Measurements from ENCODE around the gene MLF2. TPM values are rescaled to one million over a fixed set of nuclear protein-coding genes. Genes with fewer than 3 reads are reported as not detected.
A peak's percentile ranks its signal among the peaks of the same experiment; 100 is the strongest.

MLF2 gene
- total and polyA plus RNA-seq, 9 of the 15 experiments (the other 6 are each of a cell fraction or from before 2014, with no cell fraction given): 11.4 to 190 (median 139) TPM

DNA sequence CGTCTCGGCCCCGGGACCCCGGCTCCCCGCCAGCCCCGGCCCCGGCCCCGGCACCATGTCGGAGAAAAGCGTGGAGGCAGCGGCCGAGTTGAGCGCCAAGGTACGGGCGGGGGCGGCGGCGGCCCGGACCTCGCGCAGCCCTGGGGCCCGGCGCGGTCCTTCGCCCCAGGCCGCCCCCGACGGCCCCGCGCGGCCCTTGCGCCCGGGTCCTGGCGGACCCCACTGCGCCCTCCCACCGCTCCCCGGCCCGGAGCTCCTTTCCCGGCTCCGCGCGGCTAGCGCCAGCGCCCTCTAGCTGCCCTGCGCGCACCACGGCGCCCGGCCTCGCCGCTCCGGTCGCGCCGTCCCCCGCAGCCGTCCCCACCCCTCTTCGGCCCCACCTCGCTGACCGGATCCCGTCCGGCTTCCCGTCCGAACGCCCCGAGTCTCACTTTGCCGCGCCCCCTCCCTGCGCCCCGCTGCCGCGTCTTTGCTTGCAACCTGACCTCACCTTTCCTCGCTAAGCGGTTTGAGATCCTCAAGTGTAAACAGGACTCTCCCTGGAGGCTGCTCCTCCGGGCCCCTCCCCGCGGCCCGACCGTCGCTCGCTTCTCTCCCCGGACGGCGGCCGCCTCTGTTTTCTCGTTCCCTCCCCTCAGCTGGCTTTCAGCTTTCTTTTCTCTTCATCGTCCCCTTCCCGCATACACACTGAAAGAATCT is 13.9 kb upstream of the MLF2 start (continued):
- TF ChIP-seq, protein P1, sequence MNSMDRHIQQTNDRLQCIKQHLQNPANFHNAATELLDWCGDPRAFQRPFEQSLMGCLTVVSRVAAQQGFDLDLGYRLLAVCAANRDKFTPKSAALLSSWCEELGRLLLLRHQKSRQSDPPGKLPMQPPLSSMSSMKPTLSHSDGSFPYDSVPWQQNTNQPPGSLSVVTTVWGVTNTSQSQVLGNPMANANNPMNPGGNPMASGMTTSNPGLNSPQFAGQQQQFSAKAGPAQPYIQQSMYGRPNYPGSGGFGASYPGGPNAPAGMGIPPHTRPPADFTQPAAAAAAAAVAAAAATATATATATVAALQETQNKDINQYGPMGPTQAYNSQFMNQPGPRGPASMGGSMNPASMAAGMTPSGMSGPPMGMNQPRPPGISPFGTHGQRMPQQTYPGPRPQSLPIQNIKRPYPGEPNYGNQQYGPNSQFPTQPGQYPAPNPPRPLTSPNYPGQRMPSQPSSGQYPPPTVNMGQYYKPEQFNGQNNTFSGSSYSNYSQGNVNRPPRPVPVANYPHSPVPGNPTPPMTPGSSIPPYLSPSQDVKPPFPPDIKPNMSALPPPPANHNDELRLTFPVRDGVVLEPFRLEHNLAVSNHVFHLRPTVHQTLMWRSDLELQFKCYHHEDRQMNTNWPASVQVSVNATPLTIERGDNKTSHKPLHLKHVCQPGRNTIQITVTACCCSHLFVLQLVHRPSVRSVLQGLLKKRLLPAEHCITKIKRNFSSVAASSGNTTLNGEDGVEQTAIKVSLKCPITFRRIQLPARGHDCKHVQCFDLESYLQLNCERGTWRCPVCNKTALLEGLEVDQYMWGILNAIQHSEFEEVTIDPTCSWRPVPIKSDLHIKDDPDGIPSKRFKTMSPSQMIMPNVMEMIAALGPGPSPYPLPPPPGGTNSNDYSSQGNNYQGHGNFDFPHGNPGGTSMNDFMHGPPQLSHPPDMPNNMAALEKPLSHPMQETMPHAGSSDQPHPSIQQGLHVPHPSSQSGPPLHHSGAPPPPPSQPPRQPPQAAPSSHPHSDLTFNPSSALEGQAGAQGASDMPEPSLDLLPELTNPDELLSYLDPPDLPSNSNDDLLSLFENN (IDR thresholded peaks at IDR 0.05; ENCODE audit: low read depth in 2 of 2, low read length in 2 of 2): peak in 1 of 2 experiments; percentile 15; a peak in 1 of 4 replicates
- peak in 1 of 2 experiments; percentile 65; a peak in 2 of 4 replicates for TF ChIP-seq FOXK2 (conservative IDR thresholded peaks at IDR 0.05 in 1 of 2, IDR thresholded peaks at IDR 0.05 in 1 of 2; ENCODE audit: low read depth in 2 of 2)
- TF ChIP-seq, protein P2, sequence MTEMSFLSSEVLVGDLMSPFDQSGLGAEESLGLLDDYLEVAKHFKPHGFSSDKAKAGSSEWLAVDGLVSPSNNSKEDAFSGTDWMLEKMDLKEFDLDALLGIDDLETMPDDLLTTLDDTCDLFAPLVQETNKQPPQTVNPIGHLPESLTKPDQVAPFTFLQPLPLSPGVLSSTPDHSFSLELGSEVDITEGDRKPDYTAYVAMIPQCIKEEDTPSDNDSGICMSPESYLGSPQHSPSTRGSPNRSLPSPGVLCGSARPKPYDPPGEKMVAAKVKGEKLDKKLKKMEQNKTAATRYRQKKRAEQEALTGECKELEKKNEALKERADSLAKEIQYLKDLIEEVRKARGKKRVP (CRISPR knock-in tag; IDR thresholded peaks at IDR 0.05): no peak
- TF ChIP-seq SRSF1 (IDR thresholded peaks at IDR 0.05; ENCODE audit: low read depth, low read length): no peak
- no peak for TF ChIP-seq JUNB (CRISPR knock-in tag; conservative IDR thresholded peaks at IDR 0.05)
- TF ChIP-seq, protein P3, sequence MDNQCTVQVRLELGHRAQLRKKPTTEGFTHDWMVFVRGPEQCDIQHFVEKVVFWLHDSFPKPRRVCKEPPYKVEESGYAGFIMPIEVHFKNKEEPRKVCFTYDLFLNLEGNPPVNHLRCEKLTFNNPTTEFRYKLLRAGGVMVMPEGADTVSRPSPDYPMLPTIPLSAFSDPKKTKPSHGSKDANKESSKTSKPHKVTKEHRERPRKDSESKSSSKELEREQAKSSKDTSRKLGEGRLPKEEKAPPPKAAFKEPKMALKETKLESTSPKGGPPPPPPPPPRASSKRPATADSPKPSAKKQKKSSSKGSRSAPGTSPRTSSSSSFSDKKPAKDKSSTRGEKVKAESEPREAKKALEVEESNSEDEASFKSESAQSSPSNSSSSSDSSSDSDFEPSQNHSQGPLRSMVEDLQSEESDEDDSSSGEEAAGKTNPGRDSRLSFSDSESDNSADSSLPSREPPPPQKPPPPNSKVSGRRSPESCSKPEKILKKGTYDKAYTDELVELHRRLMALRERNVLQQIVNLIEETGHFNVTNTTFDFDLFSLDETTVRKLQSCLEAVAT (IDR thresholded peaks at IDR 0.05): peak in 1 of 2 experiments; percentile 72; a peak in 1 of 4 replicates
- TF ChIP-seq LCOR (CRISPR knock-in tag; IDR thresholded peaks at IDR 0.05): no peak
- no peak for TF ChIP-seq TBL1XR1 (IDR thresholded peaks at IDR 0.05; ENCODE audit: low read length in 2 of 2)
- TF ChIP-seq MTA2 (IDR thresholded peaks at IDR 0.05; ENCODE audit: low read depth): no peak
- TF ChIP-seq GATAD2B (IDR thresholded peaks at IDR 0.05; ENCODE audit: borderline replicate concordance): peak; percentile 67
- TF ChIP-seq, protein P4, sequence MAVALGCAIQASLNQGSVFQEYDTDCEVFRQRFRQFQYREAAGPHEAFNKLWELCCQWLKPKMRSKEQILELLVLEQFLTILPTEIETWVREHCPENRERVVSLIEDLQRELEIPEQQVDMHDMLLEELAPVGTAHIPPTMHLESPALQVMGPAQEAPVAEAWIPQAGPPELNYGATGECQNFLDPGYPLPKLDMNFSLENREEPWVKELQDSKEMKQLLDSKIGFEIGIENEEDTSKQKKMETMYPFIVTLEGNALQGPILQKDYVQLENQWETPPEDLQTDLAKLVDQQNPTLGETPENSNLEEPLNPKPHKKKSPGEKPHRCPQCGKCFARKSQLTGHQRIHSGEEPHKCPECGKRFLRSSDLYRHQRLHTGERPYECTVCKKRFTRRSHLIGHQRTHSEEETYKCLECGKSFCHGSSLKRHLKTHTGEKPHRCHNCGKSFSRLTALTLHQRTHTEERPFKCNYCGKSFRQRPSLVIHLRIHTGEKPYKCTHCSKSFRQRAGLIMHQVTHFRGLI (CRISPR knock-in tag; IDR thresholded peaks at IDR 0.05): no peak
- peak; percentile 48 for TF ChIP-seq CCNT2 (IDR thresholded peaks at IDR 0.05; ENCODE audit: borderline replicate concordance, extremely low read depth, insufficient read length, low read depth, low read length)
- no peak for TF ChIP-seq ZNF384 (IDR thresholded peaks at IDR 0.05; ENCODE audit: low read depth, low read length)
- no peak for TF ChIP-seq ZNF696 (CRISPR knock-in tag; conservative IDR thresholded peaks at IDR 0.05)
- TF ChIP-seq, protein P5, sequence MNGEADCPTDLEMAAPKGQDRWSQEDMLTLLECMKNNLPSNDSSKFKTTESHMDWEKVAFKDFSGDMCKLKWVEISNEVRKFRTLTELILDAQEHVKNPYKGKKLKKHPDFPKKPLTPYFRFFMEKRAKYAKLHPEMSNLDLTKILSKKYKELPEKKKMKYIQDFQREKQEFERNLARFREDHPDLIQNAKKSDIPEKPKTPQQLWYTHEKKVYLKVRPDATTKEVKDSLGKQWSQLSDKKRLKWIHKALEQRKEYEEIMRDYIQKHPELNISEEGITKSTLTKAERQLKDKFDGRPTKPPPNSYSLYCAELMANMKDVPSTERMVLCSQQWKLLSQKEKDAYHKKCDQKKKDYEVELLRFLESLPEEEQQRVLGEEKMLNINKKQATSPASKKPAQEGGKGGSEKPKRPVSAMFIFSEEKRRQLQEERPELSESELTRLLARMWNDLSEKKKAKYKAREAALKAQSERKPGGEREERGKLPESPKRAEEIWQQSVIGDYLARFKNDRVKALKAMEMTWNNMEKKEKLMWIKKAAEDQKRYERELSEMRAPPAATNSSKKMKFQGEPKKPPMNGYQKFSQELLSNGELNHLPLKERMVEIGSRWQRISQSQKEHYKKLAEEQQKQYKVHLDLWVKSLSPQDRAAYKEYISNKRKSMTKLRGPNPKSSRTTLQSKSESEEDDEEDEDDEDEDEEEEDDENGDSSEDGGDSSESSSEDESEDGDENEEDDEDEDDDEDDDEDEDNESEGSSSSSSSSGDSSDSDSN (IDR thresholded peaks at IDR 0.05; ENCODE audit: borderline replicate concordance in 1 of 2, low read depth in 2 of 2, low read length in 2 of 2): peak; percentile 9 to 91; a peak in 2 of 4 replicates
- no peak for TF ChIP-seq TCFL5 (CRISPR knock-in tag; conservative IDR thresholded peaks at IDR 0.05)
- no peak for TF ChIP-seq ZNF3 (CRISPR knock-in tag; IDR thresholded peaks at IDR 0.05)

Measured in K562 (cell line).